Spleen (tissue), 7 donors: ENCODE measurements around the gene ZNF816.

Experiments
- CTCF ChIP-seq, 11 experiments: fragments of 200-600 bp in 7 of 11; fragments of 450-650 bp in 4 of 11; sonication (generic) in 4 of 11; IDR thresholded peaks in 8 of 11; conservative IDR thresholded peaks in 3 of 11; 1 replicate in 7 of 11; 2 replicates in 4 of 11; pipeline versions ENCODE4 v1.4.0 to v1.8.0; 2016 to 2021; ENCODE audit warnings: antibody characterized with exemption in 11 of 11, inconsistent platforms in 4 of 11, mild to moderate bottlenecking in 1 of 11
- POLR2A ChIP-seq, 3 donors: fragments of 450-650 bp; IDR thresholded peaks; one replicate each; pipeline ENCODE4 v1.5.1; 2017; ENCODE audit warnings: antibody characterized with exemption in 3 of 3, mild to moderate bottlenecking in 1 of 3
- POLR2AphosphoS5 ChIP-seq, 3 donors: sonication (generic); formaldehyde crosslinking; IDR thresholded peaks; one replicate each; pipeline ENCODE4 v1.5.1; 2017; ENCODE audit warnings: antibody characterized with exemption in 3 of 3
- donor health status: DM: no; HTN: no; CAD: no; lungs with moderate emphysema.
- donor health status: DM: no; HTN: no; CAD: no.
- donor health status: DM: no; HTN: no; CAD: no.

GRCh38 chr19:52943884-52944643 lies 18.6 kb downstream of the ZNF816 start:
- TF ChIP-seq CTCF (IDR thresholded peaks at IDR 0.05 in 8 of 11, conservative IDR thresholded peaks at IDR 0.05 in 3 of 11) (no peak), POLR2AphosphoS5 (IDR thresholded peaks at IDR 0.05) (no peak), POLR2A (IDR thresholded peaks at IDR 0.05) (no peak)
